Transverse colon (tissue), 4 donors: ENCODE results near the gene STK38L. TPM values are rescaled to one million over a fixed set of nuclear protein-coding genes. Genes with fewer than 3 reads are reported as not detected.

Experiments
- DNase-seq: peaks from one replicate; pipeline ENCODE4 v3.0.0-alpha.2; 2019
- H3K27ac ChIP-seq, 4 donors: fragments of 200-600 bp; sonication (generic); 2 replicates each; pipeline ENCODE4 v1.5.1; 2016 to 2018; ENCODE audit warnings: inconsistent platforms in 4 of 4
- H3K27me3 ChIP-seq: fragments of 200-600 bp; sonication (generic); 2 replicates; pipeline ENCODE4 v1.5.1; 2017; ENCODE audit warnings: inconsistent platforms
- H3K36me3 ChIP-seq, 4 donors: fragments of 200-600 bp; sonication (generic); 2 replicates each; pipeline ENCODE4 v1.5.1; 2017 to 2019; ENCODE audit warnings: inconsistent platforms in 4 of 4
- H3K4me1 ChIP-seq, 4 donors: fragments of 200-600 bp; sonication (generic); 2 replicates each; pipeline ENCODE4 v1.5.1; 2017 to 2020; ENCODE audit warnings: inconsistent platforms in 4 of 4
- H3K4me3 ChIP-seq, 4 donors: fragments of 200-600 bp; sonication (generic); 1 replicate in 1 of 4; 2 replicates in 3 of 4; pipeline versions ENCODE4 v1.5.1 to v1.6.1; 2017 to 2019; ENCODE audit warnings: inconsistent platforms in 4 of 4
- H3K9me3 ChIP-seq, 2 donors: fragments of 200-600 bp; sonication (generic); 2 replicates each; pipeline ENCODE4 v1.5.1; 2017 to 2019; ENCODE audit warnings: inconsistent platforms in 2 of 2
- CTCF ChIP-seq, 5 experiments: fragments of 200-600 bp in 3 of 5; fragments of 450-650 bp in 2 of 5; sonication (generic) in 3 of 5; IDR thresholded peaks; 1 replicate in 2 of 5; 2 replicates in 3 of 5; pipeline ENCODE4 v1.5.1; 2016 to 2017; ENCODE audit warnings: antibody characterized with exemption in 5 of 5, inconsistent platforms in 3 of 5, mild to moderate bottlenecking in 2 of 5, moderate library complexity in 1 of 5
- EP300 ChIP-seq: sonication (generic); formaldehyde crosslinking; IDR thresholded peaks from one replicate; pipeline ENCODE4 v1.6.1; 2017; ENCODE audit warnings: antibody characterized with exemption, low read depth
- POLR2A ChIP-seq: fragments of 450-650 bp; IDR thresholded peaks from one replicate; pipeline ENCODE4 v1.6.1; 2016; ENCODE audit warnings: antibody characterized with exemption, mild to moderate bottlenecking, moderate library complexity
- POLR2AphosphoS5 ChIP-seq, 3 donors: sonication (generic); formaldehyde crosslinking; IDR thresholded peaks; one replicate each; pipeline ENCODE4 v1.6.1; 2016; ENCODE audit warnings: antibody characterized with exemption in 3 of 3
- WGBS, 2 donors: methylation state at CpG; one replicate each; pipeline ENCODE4 v1.1.5; 2018; ENCODE audit warnings: low coverage in 1 of 2; 5-methylcytosine and 5-hydroxymethylcytosine counted together
- in situ Hi-C, 4 donors: fragments of 200-750 bp; cut with MboI; loops; one replicate each; pipeline versions ENCODE4 v1.15.0 to v1.15.1; 2017; ENCODE audit warnings: low sequenced_read_pairs in 3 of 4, low pct_ligation_motif_present in 1 of 4, low pct_unique_long_range_greater_than_20kb in 1 of 4
- intact Hi-C: fragments of 100-400 bp; cut with DNase I; formaldehyde crosslinking; loops from one replicate; pipeline ENCODE4 v1.15.1; 2023; ENCODE audit warnings: low total_unique reads
- total RNA-seq, 4 donors: library from RNA; depleted of rRNA; stranded (reverse); fragments of >200 nt; gene quantifications; one replicate each; pipeline ENCODE4 v1.1.0, GENCODE V29; 2016

The STK38L gene
- total RNA-seq, 4 donors from 2014 or later, result 18.5 to 51.8 (median 40.9) TPM

DNA sequence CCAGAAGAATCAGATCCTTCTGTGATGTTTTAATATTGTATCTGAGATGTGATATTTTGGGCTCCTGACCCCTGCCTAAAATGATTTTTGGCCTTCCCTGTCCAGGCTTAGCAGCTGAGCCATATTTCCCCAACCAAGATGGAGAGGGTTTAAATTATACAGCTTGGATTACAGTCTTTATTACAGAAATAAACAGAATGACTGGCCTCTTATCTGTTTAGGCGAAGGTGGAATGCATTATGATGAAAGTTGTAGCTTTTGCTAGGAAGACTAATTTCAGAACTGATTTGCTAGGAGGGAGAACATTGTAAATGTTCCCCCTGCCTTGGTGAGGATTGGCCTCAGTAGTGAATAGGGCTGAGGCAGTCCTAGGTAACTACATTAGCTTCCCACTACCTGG lies 111.9 kb downstream of the STK38L start:
- no peak overlapping the region for H3K27ac ChIP-seq

DNA sequence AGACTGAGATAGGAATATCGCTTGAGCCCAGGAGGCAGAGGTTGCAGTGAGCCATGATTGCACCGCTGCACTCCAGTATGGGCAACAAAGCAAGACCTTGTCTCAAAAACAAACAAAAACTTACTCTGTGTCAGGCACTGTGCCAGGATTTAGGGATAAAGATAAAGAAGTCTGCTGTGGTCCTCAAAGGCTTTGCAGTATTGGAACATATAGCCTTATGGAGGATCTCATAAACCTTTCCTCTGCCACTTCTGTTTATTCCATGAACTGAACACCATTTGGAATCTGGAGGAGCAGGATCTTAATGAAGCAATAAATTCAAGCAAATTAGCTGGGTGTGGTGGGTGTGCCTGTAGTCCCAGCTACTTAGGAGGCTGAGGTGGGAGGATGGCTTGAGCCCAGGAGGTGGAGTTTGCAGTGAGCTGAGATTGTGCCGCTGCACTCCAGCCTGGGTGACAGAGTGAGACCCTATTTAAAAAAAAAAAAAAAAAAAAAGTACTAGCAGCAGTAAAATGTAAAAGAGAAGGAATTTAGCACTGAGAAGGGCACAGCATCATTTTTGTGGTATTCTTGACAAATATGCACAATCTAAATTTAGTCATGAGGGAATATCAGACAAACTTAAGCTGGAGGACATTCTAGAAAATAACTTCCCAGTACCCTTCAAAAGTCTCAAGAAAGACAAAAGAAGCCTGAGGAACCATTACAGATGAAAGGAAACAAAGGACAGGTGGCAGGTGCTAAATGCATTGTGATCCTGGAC lies 115.7 kb downstream of the STK38L start:
- TF ChIP-seq EP300, result no peak
- TF ChIP-seq POLR2AphosphoS5 (IDR thresholded peaks at IDR 0.05), result no peak
- no peak for TF ChIP-seq POLR2A
- TF ChIP-seq CTCF (IDR thresholded peaks at IDR 0.05), result no peak
- H3K4me3 ChIP-seq, result no peak overlapping the region
- no peaks in the 10 kb centered on the region for H3K36me3 ChIP-seq
- DNase-seq, result no peak
- no peaks in the 10 kb centered on the region for H3K27me3 ChIP-seq
- H3K27ac ChIP-seq, result no peak overlapping the region
- no peaks in the 10 kb centered on the region for H3K4me1 ChIP-seq
- no peaks in the 10 kb centered on the region for H3K9me3 ChIP-seq
- WGBS, 2 donors, result 48 to 59% methylated on average over 2 to 3 of the region's 3 CpGs
- in situ Hi-C loops (no loop called here), intact Hi-C loops (no loop called here)

More for the DNA sequence above, 111.9 kb downstream of the STK38L start:
- H3K4me3 ChIP-seq, result no peak overlapping the region
- DNase-seq, result no peak
- intact Hi-C loops (no loop called here), in situ Hi-C loops (no loop called here)
- TF ChIP-seq CTCF (IDR thresholded peaks at IDR 0.05) (no peak), POLR2A (no peak), EP300 (no peak), POLR2AphosphoS5 (IDR thresholded peaks at IDR 0.05) (no peak)
- H3K4me1 ChIP-seq, result no peaks in the 10 kb centered on the region
- no peaks in the 10 kb centered on the region for H3K36me3 ChIP-seq
- H3K27me3 ChIP-seq, result no peaks in the 10 kb centered on the region
- WGBS, 2 donors, result 71% methylated on average over 1 of the region's 1 CpG; no CpG with 5 or more reads in 1 of the 2 donors
- H3K9me3 ChIP-seq, result no peaks in the 10 kb centered on the region

DNA sequence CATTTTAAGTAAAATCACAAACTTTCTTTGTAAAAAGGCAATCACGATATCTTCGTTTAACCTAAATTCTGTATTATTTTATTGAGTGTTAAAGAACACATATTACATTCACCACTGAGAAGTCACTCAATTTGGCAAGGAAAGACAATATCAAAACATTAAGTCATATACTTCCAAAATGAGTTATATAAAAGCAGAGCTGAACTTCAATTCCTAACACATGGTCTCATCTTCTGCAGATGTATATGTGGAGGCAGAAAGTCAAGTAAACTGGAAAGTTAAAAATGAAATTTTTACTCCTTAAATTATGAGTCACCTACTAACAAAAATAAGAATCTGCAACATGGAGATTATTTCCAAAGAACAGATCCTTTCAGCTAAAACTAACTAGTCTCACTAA lies 117.3 kb downstream of the STK38L start:
- intact Hi-C loops, result no loop called here
- Histone ChIP-seq H3K27ac (no peak overlapping the region), H3K9me3 (no peaks in the 10 kb centered on the region), H3K4me1 (no peaks in the 10 kb centered on the region), H3K36me3 (no peaks in the 10 kb centered on the region), H3K27me3 (no peaks in the 10 kb centered on the region), H3K4me3 (no peak overlapping the region)
- no peak for DNase-seq
- TF ChIP-seq POLR2A (no peak), POLR2AphosphoS5 (IDR thresholded peaks at IDR 0.05) (no peak), CTCF (IDR thresholded peaks at IDR 0.05) (no peak), EP300 (no peak)
- in situ Hi-C loops, result no loop called here
- 85 to 92% methylated on average over 2 of the region's 2 CpGs for WGBS, 2 donors

DNA sequence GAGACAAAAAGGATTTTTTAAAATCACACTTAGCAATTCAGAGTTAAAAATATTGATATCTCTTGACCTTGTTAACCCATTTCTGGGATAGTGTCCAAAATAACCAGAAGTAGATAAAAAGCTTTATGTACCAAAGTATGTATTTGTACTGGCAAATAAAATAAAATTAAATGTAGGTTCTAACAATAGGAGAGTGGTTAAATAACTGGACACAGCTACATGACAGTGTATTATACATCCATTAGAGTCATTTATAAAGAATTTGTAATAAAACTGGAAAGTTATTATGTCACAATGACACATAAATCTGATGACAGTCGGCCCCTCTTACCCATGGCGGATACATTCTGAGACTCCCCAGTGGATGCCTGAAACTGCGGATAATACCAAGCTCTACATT lies 122.5 kb downstream of the STK38L start:
- Histone ChIP-seq H3K4me3 (no peak overlapping the region), H3K27me3 (no peaks in the 10 kb centered on the region), H3K9me3 (no peaks in the 10 kb centered on the region), H3K36me3 (no peaks in the 10 kb centered on the region), H3K4me1 (no peaks in the 10 kb centered on the region), H3K27ac (no peak overlapping the region)
- WGBS, 2 donors, result 98 to 100% methylated on average over 3 of the region's 3 CpGs
- DNase-seq, result no peak
- intact Hi-C loops, result no loop called here
- TF ChIP-seq POLR2AphosphoS5 (IDR thresholded peaks at IDR 0.05) (no peak), POLR2A (no peak), EP300 (no peak), CTCF (IDR thresholded peaks at IDR 0.05) (no peak)
- in situ Hi-C loops, result no loop called here
